ENCODE data around the gene ELF4.
A peak's percentile ranks its signal among the peaks of the same experiment; 100 is the strongest.

The ELF4 gene

DNA sequence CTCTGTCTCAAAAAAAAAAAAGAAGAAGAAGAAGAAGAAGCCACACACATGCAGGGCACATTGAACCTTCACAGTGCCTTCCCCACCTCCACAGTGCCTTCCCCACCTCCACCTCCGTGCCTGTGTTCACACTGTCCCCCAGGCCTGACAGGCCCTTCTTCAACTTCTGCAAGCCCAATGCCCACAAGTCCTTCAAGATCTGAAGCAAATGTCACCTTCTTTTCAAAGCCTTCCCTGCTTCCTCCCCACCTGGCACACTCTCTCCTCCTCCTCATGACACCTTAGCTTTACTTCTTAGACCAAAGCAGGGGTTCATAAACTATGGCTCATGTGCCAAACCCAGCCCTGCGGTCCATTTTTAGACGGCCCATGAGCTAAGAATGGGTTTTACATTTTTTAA is 19.9 kb downstream of the ELF4 start:
- H3K18ac ChIP-seq (ENCODE audit: low read depth in 1 of 2, low read length in 2 of 2) = no peak overlapping the region
- H3K23ac ChIP-seq (ENCODE audit: low read length in 2 of 2) = no peak overlapping the region
- H3K79me1 ChIP-seq (replicated peaks; ENCODE audit: low read length, poor library complexity, severe bottlenecking) = peaks cover 7% of the 10 kb centered on the region
- H3K27me3 ChIP-seq (ENCODE audit: control insufficient read depth in 1 of 2, insufficient read depth in 1 of 2, low read length in 2 of 2) = no peaks in the 10 kb centered on the region
- H4K91ac ChIP-seq (ENCODE audit: low read length) = no peak overlapping the region
- H3K4me3 ChIP-seq (ENCODE audit: insufficient read depth in 1 of 2, low read depth in 1 of 2, low read length in 2 of 2) = no peak overlapping the region
- no peak overlapping the region for H2BK12ac ChIP-seq (ENCODE audit: low read length in 2 of 2)
- no peak overlapping the region for H4K8ac ChIP-seq (ENCODE audit: low read length)
- no peak overlapping the region for H2BK120ac ChIP-seq (ENCODE audit: low read depth, low read length)
- H2AFZ ChIP-seq (ENCODE audit: low read depth, low read length) = no peak overlapping the region
- no peaks in the 10 kb centered on the region for H3K9me3 ChIP-seq (ENCODE audit: control insufficient read depth, low read length)
- no peak overlapping the region for H3K4me2 ChIP-seq (ENCODE audit: low read length, poor library complexity, severe bottlenecking)
- H2AK5ac ChIP-seq (ENCODE audit: low read length, severe bottlenecking) = peak overlapping the region; percentile 42
- H3K27ac ChIP-seq (ENCODE audit: low read length, poor library complexity, severe bottlenecking) = no peak overlapping the region
- no peak for DNase-seq
- H2BK15ac ChIP-seq (ENCODE audit: low read depth, poor library complexity, severe bottlenecking) = no peak overlapping the region
- no peak overlapping the region for H3K4ac ChIP-seq (ENCODE audit: low read depth in 1 of 2, low read length in 2 of 2)
- no peak overlapping the region for H3K14ac ChIP-seq (ENCODE audit: low read length in 2 of 2)
- no peak overlapping the region for H2BK5ac ChIP-seq (ENCODE audit: low read depth, low read length, poor library complexity, severe bottlenecking)
- H3K9ac ChIP-seq (ENCODE audit: low read length) = no peak overlapping the region
- 83% methylated on average over 1 of the region's 3 CpGs for WGBS
- H3K4me1 ChIP-seq (ENCODE audit: control insufficient read depth, insufficient read depth, low read depth, low read length) = peaks cover 18% of the 10 kb centered on the region
- H3K36me3 ChIP-seq (ENCODE audit: control insufficient read depth in 1 of 2, insufficient read depth in 2 of 2, low read depth in 1 of 2, low read length in 2 of 2) = peaks cover 0 to 17% of the 10 kb centered on the region in 2 experiments

DNA sequence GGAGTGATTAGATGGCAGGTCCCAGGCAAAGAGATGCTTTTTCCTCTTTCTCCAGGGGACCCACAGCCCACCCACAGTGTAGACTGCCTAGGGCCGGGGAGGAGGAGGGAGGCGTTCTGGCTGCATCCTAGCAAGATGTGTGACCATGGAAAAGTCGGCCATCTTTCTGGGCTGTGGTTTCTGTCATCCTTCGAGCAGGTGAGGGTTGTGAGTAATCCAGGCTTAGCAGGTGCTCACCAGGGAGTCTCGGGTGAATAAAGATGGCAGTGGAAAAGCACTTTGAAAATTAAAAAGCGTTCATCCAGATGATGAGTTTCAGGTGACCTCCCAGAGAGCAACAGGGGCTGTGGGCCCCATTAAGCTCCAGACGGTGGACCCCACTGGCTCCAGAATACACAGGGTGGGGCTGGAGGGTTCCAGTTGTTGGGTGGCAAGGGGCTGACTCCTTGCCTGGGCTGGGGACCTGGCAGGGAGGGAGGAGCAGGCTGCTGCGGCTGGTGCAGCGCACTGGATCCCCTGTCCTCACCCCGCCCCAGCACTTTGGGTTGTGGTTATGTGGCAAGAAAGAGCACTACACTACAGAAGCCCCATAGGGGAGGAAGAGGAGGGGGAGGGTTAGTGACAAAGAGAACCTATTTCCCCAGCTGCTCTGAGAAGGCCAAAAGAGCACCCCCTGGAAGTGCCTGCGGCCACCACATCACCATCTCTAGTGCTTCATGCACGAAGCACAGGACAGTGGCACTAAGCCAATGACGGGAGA is 23.7 kb downstream of the ELF4 start:
- Histone ChIP-seq H3K36me3 (ENCODE audit: control insufficient read depth in 1 of 2, insufficient read depth in 2 of 2, low read depth in 1 of 2, low read length in 2 of 2) (peaks cover 0 to 29% of the 10 kb centered on the region in 2 experiments), H2BK15ac (ENCODE audit: low read depth, poor library complexity, severe bottlenecking) (no peak overlapping the region), H3K4ac (ENCODE audit: low read depth in 1 of 2, low read length in 2 of 2) (no peak overlapping the region), H3K27ac (ENCODE audit: low read length, poor library complexity, severe bottlenecking) (no peak overlapping the region), H2BK5ac (ENCODE audit: low read depth, low read length, poor library complexity, severe bottlenecking) (no peak overlapping the region), H2BK120ac (ENCODE audit: low read depth, low read length) (no peak overlapping the region), H3K79me1 (replicated peaks; ENCODE audit: low read length, poor library complexity, severe bottlenecking) (peaks cover 9% of the 10 kb centered on the region), H4K8ac (ENCODE audit: low read length) (peak overlapping the region; percentile 28), H3K4me2 (ENCODE audit: low read length, poor library complexity, severe bottlenecking) (no peak overlapping the region), H3K9ac (ENCODE audit: low read length) (no peak overlapping the region), H3K27me3 (ENCODE audit: control insufficient read depth in 1 of 2, insufficient read depth in 1 of 2, low read length in 2 of 2) (peaks cover 0 to 4% of the 10 kb centered on the region in 2 experiments), H3K23ac (ENCODE audit: low read length in 2 of 2) (no peak overlapping the region), H3K4me3 (ENCODE audit: insufficient read depth in 1 of 2, low read depth in 1 of 2, low read length in 2 of 2) (no peak overlapping the region), H2BK12ac (ENCODE audit: low read length in 2 of 2) (no peak overlapping the region), H4K91ac (ENCODE audit: low read length) (peak overlapping the region; percentile 39), H2AFZ (ENCODE audit: low read depth, low read length) (no peak overlapping the region), H3K9me3 (ENCODE audit: control insufficient read depth, low read length) (no peaks in the 10 kb centered on the region), H3K18ac (ENCODE audit: low read depth in 1 of 2, low read length in 2 of 2) (peak overlapping the region in 1 of 2 experiments; percentile 21), H3K4me1 (ENCODE audit: control insufficient read depth, insufficient read depth, low read depth, low read length) (peaks cover 38% of the 10 kb centered on the region), H2AK5ac (ENCODE audit: low read length, severe bottlenecking) (no peak overlapping the region), H3K14ac (ENCODE audit: low read length in 2 of 2) (no peak overlapping the region)
- no peak for DNase-seq
- WGBS = 84% methylated on average over 12 of the region's 13 CpGs

DNA sequence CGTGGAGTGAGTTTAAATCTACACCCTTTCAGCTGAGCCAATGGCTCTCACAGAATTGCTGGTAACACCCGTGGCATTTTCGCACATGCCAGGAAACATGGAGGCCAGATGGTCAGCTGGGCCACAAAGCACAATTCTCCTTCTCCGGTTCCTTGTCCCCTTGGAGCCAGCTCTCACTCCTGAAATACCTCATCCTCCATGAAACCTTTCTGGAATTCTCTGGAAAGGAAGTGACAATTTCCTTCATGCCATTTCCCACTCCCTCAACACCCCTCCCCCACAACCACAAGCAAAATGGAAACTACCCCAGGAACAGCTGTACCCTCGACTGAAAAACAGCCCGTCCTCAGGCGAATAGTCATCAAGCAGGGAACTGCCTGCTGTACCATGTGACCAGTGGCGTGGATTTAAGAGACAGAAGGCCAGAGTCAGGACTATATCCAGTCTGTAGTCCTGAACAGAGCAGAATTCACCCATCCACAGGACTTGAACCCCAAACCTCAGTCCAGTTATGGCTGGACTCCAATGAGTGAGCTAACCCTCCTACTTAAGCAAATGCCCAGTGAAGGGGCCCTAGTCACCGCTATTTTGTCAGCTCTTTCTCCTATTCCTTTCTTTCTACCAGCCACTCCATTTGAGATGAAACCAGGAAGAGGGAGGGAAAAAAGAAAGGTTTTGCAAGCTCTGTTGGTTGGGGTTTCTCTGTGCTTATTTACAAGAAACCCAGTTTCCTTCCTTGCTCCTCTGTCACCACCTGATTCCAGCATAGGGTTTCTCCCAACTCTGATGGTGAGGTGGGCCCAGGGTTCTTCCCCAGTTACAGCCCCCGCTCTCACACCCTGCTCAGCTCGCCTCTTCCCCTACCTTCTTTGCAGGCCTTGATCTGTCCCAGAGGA is 24.5 kb downstream of the ELF4 start:
- Histone ChIP-seq H2BK5ac (ENCODE audit: low read depth, low read length, poor library complexity, severe bottlenecking) (no peak overlapping the region), H3K4me1 (ENCODE audit: control insufficient read depth, insufficient read depth, low read depth, low read length) (peaks cover 39% of the 10 kb centered on the region), H2BK15ac (ENCODE audit: low read depth, poor library complexity, severe bottlenecking) (no peak overlapping the region), H3K14ac (ENCODE audit: low read length in 2 of 2) (no peak overlapping the region), H4K91ac (ENCODE audit: low read length) (peak overlapping the region; percentile 39), H3K9ac (ENCODE audit: low read length) (no peak overlapping the region), H3K27me3 (ENCODE audit: control insufficient read depth in 1 of 2, insufficient read depth in 1 of 2, low read length in 2 of 2) (peaks cover 0 to 9% of the 10 kb centered on the region in 2 experiments), H2AFZ (ENCODE audit: low read depth, low read length) (no peak overlapping the region), H3K27ac (ENCODE audit: low read length, poor library complexity, severe bottlenecking) (no peak overlapping the region), H2BK120ac (ENCODE audit: low read depth, low read length) (no peak overlapping the region), H3K9me3 (ENCODE audit: control insufficient read depth, low read length) (no peaks in the 10 kb centered on the region), H3K4ac (ENCODE audit: low read depth in 1 of 2, low read length in 2 of 2) (no peak overlapping the region), H3K79me1 (replicated peaks; ENCODE audit: low read length, poor library complexity, severe bottlenecking) (peaks cover 9% of the 10 kb centered on the region), H3K4me2 (ENCODE audit: low read length, poor library complexity, severe bottlenecking) (no peak overlapping the region), H3K18ac (ENCODE audit: low read depth in 1 of 2, low read length in 2 of 2) (peak overlapping the region; percentile 21 to 24), H2AK5ac (ENCODE audit: low read length, severe bottlenecking) (no peak overlapping the region), H3K23ac (ENCODE audit: low read length in 2 of 2) (no peak overlapping the region), H3K4me3 (ENCODE audit: insufficient read depth in 1 of 2, low read depth in 1 of 2, low read length in 2 of 2) (no peak overlapping the region), H4K8ac (ENCODE audit: low read length) (peak overlapping the region; percentile 72), H2BK12ac (ENCODE audit: low read length in 2 of 2) (no peak overlapping the region), H3K36me3 (ENCODE audit: control insufficient read depth in 1 of 2, insufficient read depth in 2 of 2, low read depth in 1 of 2, low read length in 2 of 2) (peaks cover 1 to 37% of the 10 kb centered on the region in 2 experiments)
- 69% methylated on average over 8 of the region's 11 CpGs for WGBS
- peak; percentile 52 for DNase-seq

DNA sequence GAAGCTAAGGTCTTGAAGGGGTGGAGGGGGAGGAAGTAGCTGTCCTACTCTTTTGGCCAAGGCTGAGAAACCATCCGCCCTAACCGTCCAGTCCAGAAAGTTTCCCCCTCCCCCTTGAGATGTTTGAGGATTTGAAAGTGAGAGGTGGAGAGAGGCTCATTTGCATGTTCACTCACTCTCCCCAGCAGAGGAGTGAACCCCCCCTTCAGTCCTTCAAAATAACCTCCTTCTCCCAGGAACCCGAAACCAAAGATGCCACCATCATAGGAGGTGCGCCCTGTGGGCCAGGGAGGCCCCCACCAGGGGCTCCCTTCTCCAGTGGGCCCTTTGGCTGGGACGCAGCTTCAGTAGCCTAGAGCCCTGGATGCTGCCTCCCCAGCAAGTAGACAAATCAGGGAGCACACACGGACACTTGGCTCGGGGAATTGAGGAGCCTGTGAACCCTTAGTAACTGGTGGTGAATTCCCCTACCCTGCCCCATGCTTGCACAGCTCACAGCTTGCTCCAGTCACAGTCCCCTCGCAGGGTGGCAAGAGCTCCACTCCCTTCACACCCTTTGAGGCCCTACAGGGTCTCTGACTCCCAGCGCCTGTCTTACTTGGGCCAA is 25.6 kb downstream of the ELF4 start:
- DNase-seq = no peak
- no peak overlapping the region for H3K9ac ChIP-seq (ENCODE audit: low read length)
- no peak overlapping the region for H4K8ac ChIP-seq (ENCODE audit: low read length)
- H2BK5ac ChIP-seq (ENCODE audit: low read depth, low read length, poor library complexity, severe bottlenecking) = no peak overlapping the region
- no peak overlapping the region for H2AK5ac ChIP-seq (ENCODE audit: low read length, severe bottlenecking)
- H2AFZ ChIP-seq (ENCODE audit: low read depth, low read length) = no peak overlapping the region
- no peak overlapping the region for H2BK120ac ChIP-seq (ENCODE audit: low read depth, low read length)
- no peak overlapping the region for H3K18ac ChIP-seq (ENCODE audit: low read depth in 1 of 2, low read length in 2 of 2)
- peaks cover 5 to 41% of the 10 kb centered on the region in 2 experiments for H3K36me3 ChIP-seq (ENCODE audit: control insufficient read depth in 1 of 2, insufficient read depth in 2 of 2, low read depth in 1 of 2, low read length in 2 of 2)
- no peak overlapping the region for H3K4ac ChIP-seq (ENCODE audit: low read depth in 1 of 2, low read length in 2 of 2)
- WGBS = 81% methylated on average over 7 of the region's 9 CpGs
- no peak overlapping the region for H2BK15ac ChIP-seq (ENCODE audit: low read depth, poor library complexity, severe bottlenecking)
- H3K14ac ChIP-seq (ENCODE audit: low read length in 2 of 2) = no peak overlapping the region
- no peak overlapping the region for H3K4me3 ChIP-seq (ENCODE audit: insufficient read depth in 1 of 2, low read depth in 1 of 2, low read length in 2 of 2)
- H3K23ac ChIP-seq (ENCODE audit: low read length in 2 of 2) = no peak overlapping the region
- no peak overlapping the region for H4K91ac ChIP-seq (ENCODE audit: low read length)
- no peaks in the 10 kb centered on the region for H3K9me3 ChIP-seq (ENCODE audit: control insufficient read depth, low read length)
- peaks cover 38% of the 10 kb centered on the region for H3K4me1 ChIP-seq (ENCODE audit: control insufficient read depth, insufficient read depth, low read depth, low read length)
- H3K27ac ChIP-seq (ENCODE audit: low read length, poor library complexity, severe bottlenecking) = no peak overlapping the region
- H3K4me2 ChIP-seq (ENCODE audit: low read length, poor library complexity, severe bottlenecking) = no peak overlapping the region
- no peak overlapping the region for H2BK12ac ChIP-seq (ENCODE audit: low read length in 2 of 2)
- H3K27me3 ChIP-seq (ENCODE audit: control insufficient read depth in 1 of 2, insufficient read depth in 1 of 2, low read length in 2 of 2) = peaks cover 0 to 12% of the 10 kb centered on the region in 2 experiments
- H3K79me1 ChIP-seq (replicated peaks; ENCODE audit: low read length, poor library complexity, severe bottlenecking) = peaks cover 9% of the 10 kb centered on the region
